Mesendoderm (in vitro differentiated cells): ENCODE measurements around the gene LRRFIP1.

Experiments
- DNase-seq: peaks from one replicate; pipeline ENCODE4 v3.0.0; 2013
- H2AK5ac ChIP-seq: 2 replicates; pipeline ENCODE4 v1.6.1; 2013; ENCODE audit warnings: low read length, inconsistent platforms
- H2BK120ac ChIP-seq: 2 replicates; pipeline ENCODE4 v1.6.1; 2013; ENCODE audit warnings: low read depth, mild to moderate bottlenecking, low read length, moderate library complexity, mixed read lengths
- H2BK15ac ChIP-seq: replicated peaks from 2 replicates; pipeline ENCODE4 v1.6.1; 2013; ENCODE audit warnings: low read depth, mild to moderate bottlenecking, moderate library complexity
- H2BK5ac ChIP-seq: 2 replicates; pipeline ENCODE4 v1.6.1; 2013; ENCODE audit warnings: low read length, inconsistent platforms
- H3K18ac ChIP-seq: 2 replicates; pipeline ENCODE4 v1.6.1; 2013; ENCODE audit warnings: mild to moderate bottlenecking, low read length, mixed read lengths
- H3K23ac ChIP-seq: one replicate; pipeline ENCODE4 v1.6.1; 2013; ENCODE audit warnings: low read length
- H3K27ac ChIP-seq: 2 replicates; pipeline ENCODE4 v1.5.1; 2013; ENCODE audit warnings: low read depth, mild to moderate bottlenecking, inconsistent platforms, low read length, moderate library complexity
- H3K27me3 ChIP-seq: 2 replicates; pipeline ENCODE4 v1.6.1; 2013; ENCODE audit warnings: low read length, control low read depth, mild to moderate bottlenecking, inconsistent platforms; ENCODE audit not compliant: insufficient read depth, poor library complexity
- H3K36me3 ChIP-seq: 2 replicates; pipeline ENCODE4 v1.6.1; 2013; ENCODE audit warnings: low read length, inconsistent platforms; ENCODE audit not compliant: control insufficient read depth, insufficient read depth
- H3K4ac ChIP-seq: one replicate; pipeline ENCODE4 v1.6.1; 2013; ENCODE audit warnings: low read depth, mild to moderate bottlenecking, low read length, moderate library complexity
- H3K4me1 ChIP-seq: 2 replicates; pipeline ENCODE4 v1.6.1; 2013; ENCODE audit warnings: low read depth, low read length, inconsistent platforms; ENCODE audit not compliant: control insufficient read depth
- H3K4me2 ChIP-seq: 2 replicates; pipeline ENCODE4 v1.6.1; 2013; ENCODE audit warnings: low read length
- H3K4me3 ChIP-seq: 2 replicates; pipeline ENCODE4 v1.5.1; 2013; ENCODE audit warnings: mild to moderate bottlenecking, low read length
- H3K56ac ChIP-seq: one replicate; pipeline ENCODE4 v1.6.1; 2013; ENCODE audit warnings: low read length
- H3K79me1 ChIP-seq: 2 replicates; pipeline ENCODE4 v1.6.1; 2013; ENCODE audit warnings: low read length, inconsistent platforms
- H3K79me2 ChIP-seq: 2 replicates; pipeline ENCODE4 v1.6.1; 2013; ENCODE audit warnings: mild to moderate bottlenecking, low read length; ENCODE audit not compliant: control insufficient read depth, insufficient read depth
- H3K9ac ChIP-seq: 2 replicates; pipeline ENCODE4 v1.6.1; 2013; ENCODE audit warnings: low read length, inconsistent platforms
- H4K5ac ChIP-seq: one replicate; pipeline ENCODE4 v1.6.1; 2013; ENCODE audit warnings: low read length
- H4K8ac ChIP-seq: one replicate; pipeline ENCODE4 v1.6.1; 2013; ENCODE audit warnings: low read depth, mild to moderate bottlenecking, control low read depth, low read length, moderate library complexity
- WGBS: extraction: QIAGEN DNeasy Blood & Tissue Kit; methylation state at CpG from one replicate; pipeline ENCODE4 v1.1.7; 2013; ENCODE audit warnings: low lambda C conversion rate, missing lambda C conversion rate; ENCODE audit not compliant: insufficient coverage; ENCODE audit errors: extremely low coverage; 5-methylcytosine and 5-hydroxymethylcytosine counted together

Gene LRRFIP1

DNA sequence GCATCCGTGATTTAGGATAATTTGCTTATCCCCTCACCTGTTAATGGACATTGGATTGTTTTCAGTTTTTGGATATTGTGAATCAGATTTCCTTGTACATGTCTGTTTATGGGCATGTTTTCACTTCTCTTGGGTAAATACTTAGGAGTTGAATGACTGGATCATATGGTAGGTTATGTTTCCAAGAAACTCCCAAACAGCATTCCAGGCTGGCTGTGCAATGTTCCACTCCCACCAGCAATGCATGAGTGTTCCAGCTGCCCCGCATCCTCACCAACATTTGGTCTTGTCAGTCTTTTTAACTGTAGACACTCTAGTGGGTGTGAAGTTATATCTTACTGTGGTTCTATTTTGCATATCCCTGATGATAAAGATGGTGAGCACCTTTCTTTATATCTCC, 8.9 kb upstream of the LRRFIP1 start:
- Histone ChIP-seq H3K4ac (no peak overlapping the region), H3K36me3 (no peaks in the 10 kb centered on the region), H3K27me3 (no peaks in the 10 kb centered on the region), H3K18ac (no peak overlapping the region), H3K56ac (no peak overlapping the region), H3K4me1 (peaks cover 19% of the 10 kb centered on the region), H3K9ac (no peak overlapping the region), H2BK15ac (no peak overlapping the region), H3K27ac (no peak overlapping the region), H2AK5ac (no peak overlapping the region), H2BK5ac (no peak overlapping the region), H2BK120ac (no peak overlapping the region), H4K8ac (no peak overlapping the region), H4K5ac (no peak overlapping the region), H3K4me2 (no peak overlapping the region), H3K23ac (no peak overlapping the region), H3K4me3 (no peak overlapping the region), H3K79me2 (no peaks in the 10 kb centered on the region), H3K79me1 (no peaks in the 10 kb centered on the region)
- no peak for DNase-seq
- WGBS, result no CpG with 5 or more reads among the region's 2 CpGs

DNA sequence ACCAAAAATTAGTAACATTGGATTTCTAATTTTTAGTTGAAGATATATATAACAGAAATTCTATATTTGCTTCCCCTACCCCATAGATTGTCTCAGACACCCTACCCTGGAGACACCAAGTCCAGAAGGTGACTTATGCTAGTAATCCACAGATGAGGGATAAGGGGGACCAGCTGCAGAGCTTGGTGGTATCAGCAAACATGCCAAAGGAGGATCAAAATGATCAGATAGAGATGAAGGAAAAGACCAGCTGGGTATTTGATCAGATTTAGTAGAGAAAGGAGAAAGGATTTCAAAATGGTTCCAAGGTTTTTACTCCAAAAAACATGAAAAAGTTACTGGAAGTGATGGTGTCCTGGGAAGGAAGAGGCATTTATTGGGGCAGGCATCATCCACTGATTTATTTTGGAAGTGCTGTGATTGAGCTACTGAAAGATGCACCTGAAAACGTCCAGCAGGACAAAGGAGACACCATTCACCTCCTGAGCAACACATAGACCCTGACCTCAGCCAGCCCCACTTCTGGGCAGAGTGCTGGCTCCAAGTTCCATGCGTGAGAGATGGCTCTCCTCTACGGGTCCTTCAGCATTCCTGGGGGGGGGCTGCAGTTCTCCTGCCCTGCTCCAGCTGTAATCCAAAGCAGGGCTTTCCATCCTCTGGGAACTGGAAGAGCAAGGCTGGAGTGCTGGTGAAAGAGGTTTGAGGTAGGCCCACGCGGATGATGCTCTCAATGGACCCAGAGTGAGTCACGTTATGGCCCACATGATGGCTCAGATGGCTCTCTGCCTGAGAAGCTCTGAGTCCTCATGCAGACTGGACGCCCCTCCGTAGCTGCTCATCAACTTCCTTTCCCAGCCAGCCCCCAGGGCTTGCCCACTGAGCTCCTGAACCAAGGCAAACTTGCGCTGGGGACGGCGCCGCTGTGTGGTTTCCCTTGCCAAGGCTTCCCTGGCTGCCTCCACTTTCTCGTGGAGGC, 3.7 kb upstream of the LRRFIP1 start:
- Histone ChIP-seq H2BK15ac (no peak overlapping the region), H2BK120ac (no peak overlapping the region), H4K5ac (no peak overlapping the region), H3K23ac (no peak overlapping the region), H3K79me2 (peaks cover 8% of the 10 kb centered on the region), H4K8ac (no peak overlapping the region), H3K4me1 (peaks cover 6% of the 10 kb centered on the region), H3K79me1 (peaks cover 6% of the 10 kb centered on the region), H3K36me3 (no peaks in the 10 kb centered on the region), H3K56ac (no peak overlapping the region), H3K4me3 (no peak overlapping the region), H3K4ac (no peak overlapping the region), H3K18ac (no peak overlapping the region), H3K4me2 (no peak overlapping the region), H2BK5ac (no peak overlapping the region), H3K27me3 (no peaks in the 10 kb centered on the region), H3K27ac (no peak overlapping the region), H2AK5ac (no peak overlapping the region), H3K9ac (no peak overlapping the region)
- no CpG with 5 or more reads among the region's 13 CpGs for WGBS
- peak; percentile 44 for DNase-seq

DNA sequence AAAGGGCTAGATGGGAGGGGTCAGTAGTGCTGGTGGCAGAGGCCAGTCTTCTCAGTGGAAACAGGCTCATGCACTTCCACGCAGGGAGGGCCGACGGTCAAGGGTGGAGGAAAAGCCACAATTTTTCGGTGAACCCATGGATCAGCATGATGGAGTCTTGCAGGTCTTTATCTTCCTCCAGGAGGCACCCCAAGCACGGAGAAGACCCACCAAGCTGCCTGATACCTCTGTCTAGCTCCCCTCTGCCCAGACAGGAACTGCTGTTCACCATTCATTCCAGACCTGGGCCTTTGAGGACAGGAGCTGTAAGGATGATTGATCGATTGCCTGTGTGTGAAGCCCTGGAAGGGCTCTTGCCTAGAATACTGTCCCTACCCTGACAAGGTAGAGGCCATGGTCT, 2.8 kb upstream of the LRRFIP1 start:
- no peak overlapping the region for H3K4ac ChIP-seq
- H3K4me2 ChIP-seq, result no peak overlapping the region
- H3K36me3 ChIP-seq, result no peaks in the 10 kb centered on the region
- H2BK15ac ChIP-seq, result no peak overlapping the region
- H3K18ac ChIP-seq, result no peak overlapping the region
- peaks cover 6% of the 10 kb centered on the region for H3K4me1 ChIP-seq
- H3K4me3 ChIP-seq, result no peak overlapping the region
- H4K8ac ChIP-seq, result no peak overlapping the region
- no peak overlapping the region for H3K23ac ChIP-seq
- no CpG with 5 or more reads among the region's 6 CpGs for whole genome bisulfite sequencing
- H2BK5ac ChIP-seq, result no peak overlapping the region
- no peak for DNase-seq
- H3K79me1 ChIP-seq, result peaks cover 9% of the 10 kb centered on the region
- no peak overlapping the region for H3K56ac ChIP-seq
- no peak overlapping the region for H2BK120ac ChIP-seq
- no peak overlapping the region for H3K27ac ChIP-seq
- H2AK5ac ChIP-seq, result no peak overlapping the region
- no peak overlapping the region for H3K9ac ChIP-seq
- H3K79me2 ChIP-seq, result peaks cover 11% of the 10 kb centered on the region
- H4K5ac ChIP-seq, result no peak overlapping the region
- no peaks in the 10 kb centered on the region for H3K27me3 ChIP-seq

DNA sequence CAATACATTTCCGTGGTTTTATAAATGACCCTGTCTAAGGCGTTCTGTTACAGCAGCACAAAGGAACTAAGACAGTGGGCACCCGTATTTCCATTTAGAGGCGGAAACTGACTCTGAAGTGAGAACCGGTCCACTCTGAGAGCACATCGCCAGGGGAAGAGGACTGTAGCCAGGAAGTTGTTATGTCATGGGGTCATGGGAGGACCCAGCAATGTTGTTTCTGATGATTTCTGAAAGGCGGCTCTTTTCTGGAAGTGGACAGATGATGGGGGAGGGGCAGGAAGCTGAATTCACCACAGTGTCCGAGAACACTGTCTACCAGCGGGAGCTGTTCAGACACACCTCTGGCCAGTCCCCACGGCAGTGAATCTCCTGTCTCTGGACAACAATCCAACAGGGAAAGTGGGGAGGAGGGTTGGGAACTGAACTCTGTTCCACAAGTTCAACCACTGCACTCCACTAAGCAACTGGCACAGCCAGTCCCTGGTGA, 2.1 kb upstream of the LRRFIP1 start:
- Histone ChIP-seq H2BK5ac (no peak overlapping the region), H3K9ac (no peak overlapping the region), H3K23ac (no peak overlapping the region), H3K36me3 (no peaks in the 10 kb centered on the region), H3K18ac (no peak overlapping the region), H4K5ac (no peak overlapping the region), H3K4me3 (no peak overlapping the region), H3K79me1 (peaks cover 12% of the 10 kb centered on the region), H2AK5ac (no peak overlapping the region), H3K56ac (no peak overlapping the region), H3K79me2 (peaks cover 12% of the 10 kb centered on the region), H3K27ac (no peak overlapping the region), H4K8ac (no peak overlapping the region), H2BK15ac (no peak overlapping the region), H3K27me3 (no peaks in the 10 kb centered on the region), H3K4me2 (no peak overlapping the region), H3K4me1 (peaks cover 6% of the 10 kb centered on the region), H2BK120ac (no peak overlapping the region), H3K4ac (no peak overlapping the region)
- no CpG with 5 or more reads among the region's 10 CpGs for WGBS
- DNase-seq, result no peak

DNA sequence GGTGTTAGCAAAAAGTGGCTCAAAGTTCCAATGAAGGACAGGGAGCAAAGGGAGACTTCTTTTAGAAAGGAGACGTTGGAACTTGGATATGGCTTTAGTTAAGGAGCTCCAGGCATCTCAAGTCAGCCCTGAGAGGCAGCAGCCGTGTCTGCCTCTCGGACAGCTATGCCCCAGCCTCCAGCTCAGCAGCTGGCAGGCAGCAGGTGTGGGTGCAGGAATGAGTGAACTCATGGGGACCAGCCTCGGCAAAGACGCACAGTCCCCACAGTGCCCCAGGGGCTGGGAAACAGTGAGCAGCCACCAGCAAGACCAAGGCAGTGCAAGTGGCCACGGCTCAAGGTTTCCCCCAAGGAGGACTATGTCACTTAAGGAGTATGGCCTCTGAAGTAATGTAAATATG, 1.6 kb upstream of the LRRFIP1 start:
- Histone ChIP-seq H4K8ac (no peak overlapping the region), H3K79me1 (peaks cover 12% of the 10 kb centered on the region), H3K56ac (no peak overlapping the region), H3K4me3 (no peak overlapping the region), H3K27ac (no peak overlapping the region), H3K36me3 (no peaks in the 10 kb centered on the region), H3K4me2 (no peak overlapping the region), H2BK5ac (no peak overlapping the region), H2BK120ac (no peak overlapping the region), H2AK5ac (no peak overlapping the region), H3K23ac (no peak overlapping the region), H3K4me1 (peaks cover 6% of the 10 kb centered on the region), H3K9ac (no peak overlapping the region), H3K4ac (no peak overlapping the region), H3K18ac (no peak overlapping the region), H3K79me2 (peaks cover 14% of the 10 kb centered on the region), H2BK15ac (no peak overlapping the region), H4K5ac (no peak overlapping the region), H3K27me3 (no peaks in the 10 kb centered on the region)
- no peak for DNase-seq
- WGBS, result no CpG with 5 or more reads among the region's 6 CpGs
